MM.1S (cell line): ENCODE measurements around the gene SRF.

ENCODE experiments used
- EZH2 ChIP-seq: fragments of 300-600 bp; sonication (generic); optimal IDR thresholded peaks from 2 replicates; pipeline ENCODE3; 2017; ENCODE audit warnings: low read depth, mild to moderate bottlenecking, antibody characterized with exemption, low read length, mixed read lengths
- EZH2phosphoT487 ChIP-seq: fragments of 300-600 bp; sonication (generic); IDR thresholded peaks from 2 replicates; pipeline ENCODE4 v1.6.1; 2018; ENCODE audit warnings: antibody characterized with exemption, low read length
- TF ChIP-seq, protein P1 (sequence below): fragments of 300-600 bp; sonication (generic); IDR thresholded peaks from 2 replicates; pipeline ENCODE4 v1.5.1; 2016; ENCODE audit warnings: antibody characterized with exemption, low read length, mixed read lengths

DNA sequence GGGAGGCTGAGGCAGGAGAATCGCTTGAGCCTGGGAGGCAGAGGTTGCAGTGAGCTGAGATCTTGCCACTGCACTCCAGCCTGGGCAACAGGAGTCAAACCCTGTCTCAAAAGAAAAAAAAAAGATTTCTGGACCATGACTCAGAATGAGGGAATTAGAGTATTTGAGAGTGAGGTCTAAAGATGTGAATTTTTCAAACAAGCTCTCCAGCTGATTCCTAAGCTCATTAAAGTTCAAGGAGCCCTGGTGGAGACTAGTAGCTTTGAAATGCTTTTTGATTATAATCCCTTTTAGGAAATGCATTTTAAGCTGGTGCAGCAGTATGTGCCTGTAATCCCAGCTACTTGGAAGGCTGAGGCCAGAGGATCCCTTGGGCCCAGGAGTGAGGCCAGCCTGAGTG is 21.8 kb upstream of the SRF start:
- TF ChIP-seq, protein P1, sequence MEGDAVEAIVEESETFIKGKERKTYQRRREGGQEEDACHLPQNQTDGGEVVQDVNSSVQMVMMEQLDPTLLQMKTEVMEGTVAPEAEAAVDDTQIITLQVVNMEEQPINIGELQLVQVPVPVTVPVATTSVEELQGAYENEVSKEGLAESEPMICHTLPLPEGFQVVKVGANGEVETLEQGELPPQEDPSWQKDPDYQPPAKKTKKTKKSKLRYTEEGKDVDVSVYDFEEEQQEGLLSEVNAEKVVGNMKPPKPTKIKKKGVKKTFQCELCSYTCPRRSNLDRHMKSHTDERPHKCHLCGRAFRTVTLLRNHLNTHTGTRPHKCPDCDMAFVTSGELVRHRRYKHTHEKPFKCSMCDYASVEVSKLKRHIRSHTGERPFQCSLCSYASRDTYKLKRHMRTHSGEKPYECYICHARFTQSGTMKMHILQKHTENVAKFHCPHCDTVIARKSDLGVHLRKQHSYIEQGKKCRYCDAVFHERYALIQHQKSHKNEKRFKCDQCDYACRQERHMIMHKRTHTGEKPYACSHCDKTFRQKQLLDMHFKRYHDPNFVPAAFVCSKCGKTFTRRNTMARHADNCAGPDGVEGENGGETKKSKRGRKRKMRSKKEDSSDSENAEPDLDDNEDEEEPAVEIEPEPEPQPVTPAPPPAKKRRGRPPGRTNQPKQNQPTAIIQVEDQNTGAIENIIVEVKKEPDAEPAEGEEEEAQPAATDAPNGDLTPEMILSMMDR: no peak
- no peak for TF ChIP-seq EZH2phosphoT487
- TF ChIP-seq EZH2: no peak
